Measurements from ENCODE around the gene SLC12A3.

The SLC12A3 gene

GRCh38 chr16:56964243-56965148, 99.5 kb downstream of the SLC12A3 start:
- peak; percentile 92 to 98 (median 96) for DNase-seq (ENCODE audit: low read depth in 4 of 4, low spot score in 1 of 4)

All from stimulated activated CD4-positive, alpha-beta T cell treated with anti-CD3 and anti-CD28 coated beads, Interleukin-1b, Interleukin-23, amount 100 ng/mL, for 24 hours (primary cell).